Urothelium cell line (cell line): ENCODE measurements around the gene SORBS1.
"Not testable (repeated sequence)": the region's sequence is repeated elsewhere in the genome, so short reads cannot be mapped to it uniquely, and the experiment has no call there.

Experiments used
- DNase-seq: peaks from one replicate; pipeline ENCODE4 v3.0.0; 2011; ENCODE audit warnings: low spot score, mixed read lengths
- FAIRE-seq: peaks from 2 replicates; lab custom pipeline; 2011; peaks lifted over from hg19 to GRCh38; lab: Jason Lieb, UNC

SORBS1 gene

DNA sequence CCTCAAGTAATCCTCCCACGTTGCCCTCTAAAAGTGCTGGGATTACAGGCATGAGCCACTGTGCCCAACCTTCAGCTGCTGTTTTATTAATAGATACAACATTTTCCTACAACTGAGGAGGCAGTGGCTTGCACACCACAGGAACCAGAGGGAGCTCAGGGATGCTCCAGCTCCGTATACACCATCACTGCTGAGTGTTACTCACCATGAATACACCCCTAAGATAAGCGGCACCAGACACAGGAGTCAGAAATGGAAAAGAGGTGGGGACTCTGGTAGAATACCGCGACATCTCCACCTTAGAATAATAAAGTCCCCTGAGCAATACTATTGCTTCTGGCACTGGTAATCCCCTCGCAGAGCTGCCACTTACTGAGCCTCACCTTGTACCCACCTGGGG, 201.7 kb downstream of the SORBS1 start:
- DNase-seq, result no peak
- FAIRE-seq, result no peak

DNA sequence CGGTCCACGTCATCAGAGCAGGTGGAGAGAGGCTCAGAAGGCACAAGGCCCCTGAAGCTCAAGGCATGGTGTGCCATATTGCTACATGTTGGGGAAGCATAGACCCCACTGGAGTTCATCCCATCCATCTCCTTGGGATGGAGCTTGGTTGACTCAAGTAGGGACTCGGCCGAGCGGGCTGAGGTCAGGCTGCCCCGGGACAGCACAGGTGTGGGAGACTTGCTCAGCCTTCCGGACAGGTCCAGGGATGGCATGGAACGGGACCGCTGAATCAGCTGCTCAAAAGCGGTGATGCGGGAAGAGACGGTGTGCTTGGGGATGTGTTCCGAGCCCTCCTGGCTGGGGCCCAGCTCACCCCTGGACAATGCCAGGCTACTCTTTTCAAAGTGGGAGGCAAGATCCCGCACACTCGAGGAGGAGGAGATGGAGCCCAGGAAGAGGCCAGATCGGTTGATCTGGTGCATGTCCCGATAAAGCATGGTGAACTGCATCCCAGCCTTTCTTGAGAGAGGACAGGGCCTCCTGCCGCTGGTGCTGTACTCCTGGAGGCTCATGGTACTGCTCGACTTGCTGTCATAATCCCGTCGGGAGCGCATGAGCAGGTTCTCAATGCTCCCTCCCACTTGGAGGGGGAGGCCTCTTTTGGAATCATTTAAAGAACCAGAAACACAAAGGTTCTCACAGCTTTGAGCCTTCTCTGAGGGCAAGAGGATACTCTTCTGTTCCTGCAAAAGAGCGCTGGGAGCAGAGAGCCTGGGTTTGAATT, 204.8 kb downstream of the SORBS1 start:
- DNase-seq (no peak), FAIRE-seq (no peak)

DNA sequence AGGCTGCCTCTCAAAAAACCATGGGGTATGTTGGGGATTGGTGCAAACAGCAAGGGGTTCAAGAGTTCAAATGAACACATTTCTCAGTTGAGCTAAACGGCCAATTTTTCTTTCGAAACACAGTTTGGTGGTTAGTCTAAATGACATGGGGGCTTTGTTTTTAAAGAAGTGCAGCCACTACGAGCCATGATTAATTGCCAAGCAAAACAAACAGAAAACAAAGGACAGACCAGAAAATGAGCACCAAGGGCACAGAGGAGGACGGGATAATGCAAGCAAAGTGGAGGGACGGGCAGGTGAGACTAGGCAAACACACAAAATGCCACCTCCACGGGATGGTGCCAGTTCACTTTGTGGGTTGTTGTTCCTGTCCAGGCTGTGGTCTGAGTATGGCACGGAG, 205.9 kb downstream of the SORBS1 start:
- no peak for DNase-seq
- no peak for FAIRE-seq

DNA sequence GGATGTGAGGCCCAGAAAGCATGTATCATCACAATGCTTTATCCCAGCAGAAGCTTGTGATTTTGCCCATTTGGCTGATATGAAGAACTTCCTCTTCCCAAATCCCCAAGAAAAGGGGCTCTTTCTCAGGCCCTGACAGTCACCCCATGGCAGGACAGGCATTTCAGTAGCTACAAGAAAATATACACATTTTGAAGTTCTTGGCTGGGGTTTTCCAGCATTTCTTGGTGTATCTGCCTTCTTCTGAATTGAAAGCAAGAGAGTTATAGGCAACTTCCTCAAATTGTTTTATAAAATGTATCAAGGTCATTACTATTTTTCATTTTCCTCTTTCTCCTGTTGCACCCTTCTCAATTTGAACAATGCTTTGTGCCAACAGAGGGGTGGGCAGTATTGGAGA, 207.1 kb downstream of the SORBS1 start:
- no peak for FAIRE-seq
- no peak for DNase-seq

DNA sequence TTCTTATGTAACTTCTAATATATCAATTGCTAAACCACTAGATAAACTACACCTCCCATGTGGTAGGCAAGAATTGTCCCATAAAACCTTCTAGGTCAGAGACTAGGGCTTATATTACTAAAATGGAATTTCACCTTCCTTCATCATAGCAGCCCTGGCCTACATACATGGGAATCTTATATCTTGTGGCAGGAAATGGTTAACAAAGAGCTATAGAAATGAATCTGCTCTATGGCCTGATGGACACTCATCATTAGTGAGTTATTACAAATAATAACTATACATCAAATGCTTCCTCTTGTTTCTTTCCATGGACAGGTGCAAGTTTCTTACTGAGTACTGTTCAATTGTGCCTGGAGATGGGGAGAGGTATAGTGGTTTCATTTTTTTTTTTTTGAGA, 208.0 kb downstream of the SORBS1 start:
- FAIRE-seq (no peak), DNase-seq (no peak)

DNA sequence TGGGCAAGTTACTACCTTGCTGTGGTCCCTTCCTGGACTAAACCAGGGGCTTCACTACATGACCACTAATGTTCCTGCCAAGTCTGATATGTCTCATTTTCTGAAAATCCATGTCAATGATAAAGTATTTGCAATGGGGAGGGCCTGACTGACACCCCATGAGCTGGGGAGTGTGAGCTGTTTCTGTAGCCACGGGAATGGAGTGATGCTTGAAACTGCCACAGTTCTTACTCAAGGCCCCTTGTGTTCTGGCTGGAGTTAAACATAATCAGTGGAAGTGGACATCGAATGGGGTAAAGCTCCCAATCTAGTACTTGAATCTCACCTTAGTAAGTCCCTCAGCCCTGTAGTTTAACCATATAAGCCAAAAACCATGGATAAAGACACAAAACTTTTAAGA, 208.5 kb downstream of the SORBS1 start:
- FAIRE-seq (no peak), DNase-seq (no peak)

DNA sequence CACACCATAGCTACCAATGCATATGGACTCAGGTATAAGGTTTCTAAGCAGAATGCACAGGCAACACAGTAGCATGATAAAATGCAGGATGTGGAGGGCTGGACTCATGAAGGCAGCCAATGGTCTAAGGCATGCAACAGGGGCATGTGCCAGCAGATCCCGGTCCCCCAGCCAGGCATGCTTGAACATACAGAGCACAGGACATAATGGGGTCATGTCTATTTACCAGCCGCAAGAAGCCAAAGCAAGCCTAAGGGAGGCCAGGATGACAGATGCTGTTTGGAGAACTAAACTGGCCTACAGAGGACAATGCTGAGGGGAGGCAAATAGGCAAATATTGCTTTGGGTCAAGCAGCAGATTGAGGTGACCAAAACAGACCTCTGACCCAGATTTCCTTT, 210.3 kb downstream of the SORBS1 start:
- FAIRE-seq, result no peak
- no peak for DNase-seq

DNA sequence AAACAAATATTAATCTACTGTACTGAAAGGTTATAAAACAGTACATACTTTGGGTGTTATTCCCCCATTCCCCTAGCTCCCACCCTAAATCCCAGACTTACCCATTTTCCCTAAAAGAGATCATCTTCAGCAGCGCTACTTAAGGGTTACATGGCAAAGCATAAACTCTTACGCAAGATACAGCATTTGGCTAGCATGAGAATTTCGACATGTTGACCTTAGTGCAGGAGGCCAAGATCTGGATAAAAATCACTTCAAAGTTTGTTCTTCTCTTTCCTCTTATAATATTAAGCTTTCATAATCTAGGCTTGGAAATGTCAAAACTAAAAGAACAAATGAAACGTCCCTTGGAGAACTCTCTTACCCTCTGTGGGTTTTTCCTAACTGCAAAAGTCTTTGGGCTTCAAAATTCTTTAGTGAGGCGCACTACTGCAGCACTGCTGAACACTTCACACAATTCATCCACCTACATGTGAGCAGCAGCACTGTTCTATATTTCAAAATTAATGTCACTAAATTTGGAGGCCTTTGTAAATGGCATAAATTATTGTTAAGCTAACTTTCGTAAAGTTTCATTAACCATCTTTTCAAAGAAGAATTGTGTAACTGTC, 210.8 kb downstream of the SORBS1 start:
- DNase-seq (no peak), FAIRE-seq (no peak)

DNA sequence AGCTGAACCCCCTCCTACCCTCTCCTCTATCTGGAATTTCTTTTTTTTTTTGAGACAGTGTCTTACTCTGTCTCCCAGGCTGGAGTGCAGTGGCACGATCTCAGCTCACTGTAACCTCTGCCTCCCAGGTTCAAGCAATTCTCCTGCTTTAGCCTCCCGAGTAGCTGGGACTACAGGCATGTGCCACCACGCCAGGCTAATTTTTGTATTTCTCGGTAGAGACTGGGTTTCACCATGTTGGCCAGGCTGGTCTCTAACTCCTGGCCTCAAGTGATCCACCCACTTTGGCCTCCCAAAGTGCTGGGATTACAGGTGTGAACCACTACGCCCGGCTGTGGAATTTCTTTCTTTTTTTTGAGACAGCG, 213.8 kb downstream of the SORBS1 start:
- not testable (repeated sequence) for FAIRE-seq, DNase-seq

DNA sequence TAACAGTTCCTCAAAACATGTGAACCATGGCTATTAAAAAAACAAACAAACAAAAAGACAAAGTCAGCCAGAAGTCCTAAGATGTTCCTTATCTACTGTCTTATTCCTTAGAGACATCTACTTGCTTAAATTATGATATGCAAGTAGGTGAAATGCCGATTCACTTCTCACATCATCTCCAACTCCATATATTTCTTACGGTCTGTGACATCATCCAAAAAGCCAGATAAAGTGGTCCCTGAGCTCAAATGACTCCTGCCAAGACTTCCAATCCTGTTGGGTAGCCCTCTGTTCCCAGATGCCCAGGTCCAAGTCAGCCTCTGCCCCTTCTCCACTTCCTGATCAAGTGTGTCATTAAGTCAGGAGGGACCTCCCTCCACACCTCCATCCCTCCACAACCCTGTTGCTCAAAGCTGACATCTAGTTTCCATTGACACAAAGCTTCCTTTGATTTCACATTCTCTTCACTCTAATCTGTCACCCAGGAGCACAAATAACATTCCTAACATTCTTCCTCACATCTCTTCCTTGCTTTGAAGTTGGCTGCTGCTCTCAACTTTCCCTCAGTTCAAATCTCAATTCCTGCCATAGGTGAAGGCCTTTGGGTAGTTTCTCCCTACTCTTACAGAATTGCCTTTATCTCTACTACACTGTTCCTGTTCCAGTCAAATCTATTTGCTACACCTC, 214.3 kb downstream of the SORBS1 start:
- DNase-seq (peak; percentile 67), FAIRE-seq (no peak)

DNA sequence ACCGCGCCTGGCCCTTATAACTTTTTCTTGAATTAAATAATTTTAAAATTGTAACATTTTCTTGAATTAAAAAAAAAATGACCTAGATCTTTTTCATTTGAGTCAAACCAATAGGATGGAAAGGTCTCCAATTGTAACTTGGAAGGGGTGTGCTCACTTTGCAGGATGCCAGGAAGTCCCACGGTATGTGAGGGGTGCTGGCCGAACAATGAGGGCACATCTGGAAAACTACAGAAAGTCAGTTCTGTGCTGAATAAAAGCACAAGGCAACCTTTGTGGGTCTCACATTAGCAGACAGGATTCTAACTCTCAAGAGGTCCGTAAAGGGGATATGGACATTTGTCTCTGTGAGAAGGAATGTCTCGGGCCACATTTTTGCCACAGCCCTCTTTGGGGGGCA, 217.6 kb downstream of the SORBS1 start:
- no peak for FAIRE-seq

DNA sequence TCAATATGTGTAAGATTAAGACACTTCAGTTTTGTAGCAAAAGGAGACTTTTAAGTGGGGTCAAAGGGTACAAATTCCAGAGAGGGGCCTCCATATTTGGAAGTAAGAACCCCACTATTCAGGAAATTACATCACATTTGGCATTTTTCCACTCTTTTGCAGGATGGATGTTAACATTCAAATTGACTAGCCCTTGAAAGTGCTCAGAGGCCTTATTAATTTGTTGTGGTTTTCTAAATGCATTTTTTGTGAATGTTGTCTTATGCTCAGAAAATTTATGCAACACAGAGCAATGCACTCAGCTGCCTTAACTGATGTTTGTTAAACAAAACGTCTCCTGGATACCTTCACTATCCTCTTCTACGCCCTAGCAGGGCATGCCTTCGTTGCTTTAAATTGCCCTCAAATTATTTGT, 219.4 kb downstream of the SORBS1 start:
- FAIRE-seq (no peak), DNase-seq (no peak)

More for the DNA sequence above, 217.6 kb downstream of the SORBS1 start:
- no peak for DNase-seq

DNA sequence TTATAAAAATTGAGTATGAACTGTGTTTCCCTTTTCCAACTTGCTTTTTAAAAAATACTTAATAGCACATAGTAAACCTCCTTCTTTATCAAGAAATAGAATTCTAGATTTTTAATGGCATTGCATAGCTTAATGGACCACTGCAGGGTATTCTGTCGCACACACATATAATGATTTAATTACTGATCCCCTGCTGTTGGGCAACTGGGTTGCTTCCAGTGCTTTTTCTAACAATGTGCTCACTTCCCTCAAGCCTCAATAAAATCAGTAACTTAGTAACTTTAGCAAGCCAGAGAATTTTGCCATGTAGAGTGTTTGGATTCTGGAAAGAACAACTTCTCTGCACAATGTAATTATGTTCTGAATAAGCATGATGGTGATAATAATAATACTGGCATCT, 221.3 kb downstream of the SORBS1 start:
- FAIRE-seq, result no peak
- no peak for DNase-seq

DNA sequence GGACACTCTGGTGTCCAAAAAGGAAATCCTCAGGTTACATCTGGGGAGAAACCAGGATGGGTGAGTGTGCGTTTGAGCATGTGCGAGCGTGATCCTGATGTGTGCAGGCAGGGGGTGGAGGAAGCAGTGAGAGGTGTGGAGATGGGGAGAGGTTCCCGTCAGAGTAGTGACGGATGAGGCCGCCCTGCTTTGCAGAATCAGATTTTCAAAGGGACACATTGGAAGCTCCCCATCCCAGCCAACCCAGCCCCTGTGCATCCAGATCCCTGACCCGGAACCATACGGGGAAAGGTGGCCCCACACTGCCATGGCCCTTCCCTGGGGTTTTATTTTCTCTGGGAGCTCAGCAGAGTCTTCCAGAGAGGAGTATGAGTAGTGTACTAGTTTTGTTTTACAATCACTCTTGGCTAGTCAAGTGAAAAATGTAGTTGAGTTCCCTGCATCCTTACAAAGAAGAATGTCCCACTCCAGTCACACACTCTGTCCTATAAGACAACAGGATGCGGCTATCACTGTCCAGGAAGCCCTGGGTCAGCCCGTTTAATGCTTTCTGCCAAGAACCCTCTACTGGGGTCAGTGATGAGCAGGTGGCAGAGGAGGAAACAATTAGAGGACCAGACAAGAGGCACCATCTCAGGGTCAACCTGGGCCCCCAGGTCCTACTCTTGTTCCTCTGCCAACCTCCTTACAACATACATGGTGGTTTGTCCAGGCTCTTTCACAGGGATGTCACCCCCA, 223.6 kb downstream of the SORBS1 start:
- DNase-seq (no peak), FAIRE-seq (no peak)

DNA sequence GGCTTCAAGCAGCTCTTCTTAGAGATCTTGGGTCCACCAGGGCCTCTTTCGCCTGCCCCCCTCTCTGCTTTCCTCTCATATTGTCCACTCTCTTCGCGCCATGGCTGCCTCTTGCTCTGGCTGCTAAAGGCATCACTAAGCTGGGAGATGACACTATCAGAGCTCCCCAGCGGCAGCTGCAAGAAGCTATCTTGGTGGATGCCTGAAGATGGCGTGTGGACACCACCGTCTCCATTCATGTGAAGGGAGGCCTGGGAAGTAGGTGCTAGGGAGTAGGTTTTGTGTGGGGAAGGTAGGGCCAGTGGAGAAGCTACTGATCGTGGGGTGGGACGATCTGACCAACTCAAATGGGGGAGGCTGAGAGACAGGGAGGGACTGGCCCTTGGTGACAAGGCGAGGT, 224.5 kb downstream of the SORBS1 start:
- DNase-seq (no peak), FAIRE-seq (no peak)

DNA sequence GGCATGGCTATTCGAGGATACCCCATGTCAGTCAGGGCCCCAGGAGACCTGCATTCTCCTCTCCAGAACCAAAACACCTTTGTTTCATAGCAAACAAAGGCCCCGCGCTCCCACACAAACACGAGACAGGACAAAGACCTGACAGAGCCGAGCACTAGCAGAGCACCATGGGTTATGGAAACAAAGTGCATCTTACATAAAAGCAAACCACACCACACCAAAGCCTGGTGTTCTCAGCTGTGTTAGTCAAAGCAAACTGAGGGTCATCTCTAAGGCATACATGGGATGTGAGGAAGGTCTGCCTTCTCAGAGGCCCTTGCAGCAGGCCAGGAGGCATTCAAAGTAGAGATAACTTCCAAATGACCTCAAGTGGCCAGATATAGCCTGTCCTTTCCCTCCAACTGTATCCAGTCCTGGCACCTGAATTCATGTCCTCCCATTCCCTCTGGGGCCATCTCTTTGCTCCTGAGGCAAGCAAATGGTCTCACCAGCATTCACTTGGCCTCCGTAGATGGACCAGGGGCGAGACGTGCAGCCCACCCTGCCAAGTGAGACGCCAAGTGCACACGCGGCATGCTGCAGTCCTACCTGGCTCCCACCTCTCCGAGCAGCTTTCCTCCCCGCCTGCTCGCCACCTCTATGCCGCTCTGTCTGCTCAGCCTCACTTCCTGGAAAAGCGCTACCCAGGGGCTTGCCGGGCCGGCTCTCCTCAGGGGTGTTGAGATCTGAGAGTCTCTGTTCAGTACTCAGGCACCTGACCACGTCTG, 225.1 kb downstream of the SORBS1 start:
- DNase-seq (no peak), FAIRE-seq (no peak)

DNA sequence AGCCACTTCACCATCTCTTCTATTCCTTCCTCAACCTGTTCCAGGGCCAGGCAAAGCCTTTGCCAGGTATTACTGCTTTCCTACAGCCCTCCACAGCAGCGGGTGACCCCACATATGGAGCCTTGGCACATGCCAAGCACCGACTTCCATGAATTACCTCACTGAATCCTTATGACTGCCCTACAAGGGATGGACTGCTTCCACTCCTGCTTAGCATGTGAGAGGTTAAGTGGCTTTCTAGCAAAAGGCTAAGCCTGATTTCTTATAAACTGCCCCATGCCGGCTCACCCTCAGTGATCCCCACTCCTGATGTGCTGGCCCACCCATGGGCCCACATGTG, 226.4 kb downstream of the SORBS1 start:
- no peak for DNase-seq
- FAIRE-seq, result no peak

DNA sequence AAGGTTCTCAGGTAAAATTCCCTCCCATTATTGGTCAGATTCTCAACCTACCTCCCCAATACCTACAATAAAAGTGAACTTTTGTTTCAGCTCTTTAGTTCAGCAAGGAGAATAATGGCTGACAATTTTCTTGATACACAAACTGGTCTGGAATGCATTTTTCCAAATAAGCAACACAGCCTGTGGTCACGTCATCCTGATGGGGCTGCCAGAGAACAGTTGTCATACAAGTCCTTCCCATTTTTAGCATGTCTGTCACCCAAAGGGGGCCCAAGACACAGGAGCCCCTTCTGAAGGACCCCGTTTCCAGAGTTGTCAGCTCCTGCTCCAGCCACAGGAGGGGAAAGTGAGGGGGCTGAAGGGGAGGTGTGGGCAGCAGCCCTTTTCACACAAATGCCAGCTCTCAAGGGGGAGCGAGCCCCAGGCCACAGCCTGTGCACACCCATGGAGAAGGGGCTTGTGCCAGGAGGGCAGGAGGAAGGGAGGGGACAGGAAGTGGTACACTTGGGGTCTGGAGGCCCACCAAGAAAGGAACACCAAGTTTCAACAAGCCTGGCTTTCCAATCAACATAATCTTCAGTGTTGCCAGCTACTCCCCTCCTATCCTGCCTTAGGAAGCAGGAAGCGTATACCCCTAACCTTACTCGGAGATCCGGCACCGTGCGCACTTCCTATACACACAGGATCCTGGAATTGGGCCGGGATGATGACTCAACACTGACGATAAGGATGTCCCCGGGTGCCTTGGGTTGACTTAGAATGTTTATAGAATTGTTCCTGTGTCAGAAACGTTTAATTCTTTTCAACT, 227.0 kb downstream of the SORBS1 start:
- FAIRE-seq (peak; percentile 35), DNase-seq (peak; percentile 55)

DNA sequence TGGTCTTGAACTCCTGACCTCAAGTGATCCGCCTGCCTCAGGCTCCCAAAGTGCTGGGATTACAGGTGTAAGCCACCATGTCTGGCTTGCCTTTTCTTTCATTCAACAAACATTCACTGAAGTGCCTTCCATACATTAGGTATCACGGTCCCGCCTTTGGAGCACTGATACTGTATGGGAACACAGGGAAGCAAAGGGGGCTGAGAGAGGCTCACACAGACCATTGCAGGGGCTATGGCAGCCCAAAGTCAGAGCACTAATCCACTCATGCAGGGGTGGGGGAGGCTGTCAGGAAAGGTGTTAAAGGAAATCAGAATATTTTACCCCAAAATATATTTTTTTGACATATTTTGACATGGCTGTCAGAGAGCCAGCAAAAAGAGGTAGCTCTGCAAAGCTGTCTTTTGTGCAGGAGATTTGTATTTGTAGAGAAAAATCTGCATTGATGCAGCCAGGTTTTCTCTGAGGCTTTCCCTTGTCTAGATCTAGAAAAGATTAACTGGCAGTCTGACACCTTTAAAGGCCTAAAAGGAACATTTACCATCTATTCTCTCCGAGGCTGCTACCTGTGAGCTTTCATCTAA, 228.4 kb downstream of the SORBS1 start:
- FAIRE-seq (no peak), DNase-seq (no peak)
